Thymus (tissue), 11 donors: Measurements from ENCODE around the gene PRCP. TPM values are rescaled to one million over a fixed set of nuclear protein-coding genes. Genes with fewer than 3 reads are reported as not detected.

Experiments used
- DNase-seq, 9 donors: peaks; one replicate each; pipeline ENCODE4 v3.0.0-alpha.2; 2013; ENCODE audit warnings: low spot score in 9 of 9, low read depth in 6 of 9, missing footprints in 1 of 9
- H3K27ac ChIP-seq, 2 donors: one replicate each; pipeline ENCODE4 v1.5.1; 2013; ENCODE audit warnings: control low read depth in 1 of 2, low read depth in 1 of 2, low read length in 1 of 2, mild to moderate bottlenecking in 1 of 2, moderate library complexity in 1 of 2
- H3K27me3 ChIP-seq, 2 donors: one replicate each; pipeline ENCODE4 v1.5.1; 2013; ENCODE audit warnings: low read length in 1 of 2; ENCODE audit not compliant: control insufficient read depth in 2 of 2, insufficient read depth in 1 of 2
- H3K36me3 ChIP-seq, 2 donors: one replicate each; pipeline ENCODE4 v1.5.1; 2013; ENCODE audit warnings: low read length in 1 of 2, mild to moderate bottlenecking in 1 of 2, moderate library complexity in 1 of 2; ENCODE audit not compliant: control insufficient read depth in 2 of 2, insufficient read depth in 2 of 2
- H3K4me1 ChIP-seq, 2 donors: one replicate each; pipeline ENCODE4 v1.5.1; 2013; ENCODE audit warnings: low read length in 2 of 2; ENCODE audit not compliant: control insufficient read depth in 2 of 2, insufficient read depth in 2 of 2
- H3K4me3 ChIP-seq, 2 donors: one replicate each; pipeline ENCODE4 v1.5.1; 2013; ENCODE audit warnings: low read length in 2 of 2, control low read depth in 1 of 2, mild to moderate bottlenecking in 1 of 2
- H3K9me3 ChIP-seq, 2 donors: one replicate each; pipeline ENCODE4 v1.5.1; 2013; ENCODE audit warnings: low read length in 1 of 2, mild to moderate bottlenecking in 1 of 2; ENCODE audit not compliant: control insufficient read depth in 2 of 2, insufficient read depth in 1 of 2
- WGBS: extraction: QIAGEN DNeasy Blood & Tissue Kit; methylation state at CpG from one replicate; pipeline ENCODE4 v1.1.7; 2013; 5-methylcytosine and 5-hydroxymethylcytosine counted together
- polyA plus RNA-seq: library from polyadenylated mRNA; stranded (reverse); fragments of 200-250 nt; gene quantifications from one replicate; pipeline ENCODE4 v1.2.3, GENCODE V29; 2013
- total RNA-seq: library from RNA; stranded (reverse); fragments of 120-200 nt; gene quantifications from one replicate; pipeline ENCODE4 v1.2.4, GENCODE V29; 2013
- donor health status: healthy.

The PRCP gene
- total and polyA plus RNA-seq, 2 donors, result 38.4 to 51.7 TPM

DNA sequence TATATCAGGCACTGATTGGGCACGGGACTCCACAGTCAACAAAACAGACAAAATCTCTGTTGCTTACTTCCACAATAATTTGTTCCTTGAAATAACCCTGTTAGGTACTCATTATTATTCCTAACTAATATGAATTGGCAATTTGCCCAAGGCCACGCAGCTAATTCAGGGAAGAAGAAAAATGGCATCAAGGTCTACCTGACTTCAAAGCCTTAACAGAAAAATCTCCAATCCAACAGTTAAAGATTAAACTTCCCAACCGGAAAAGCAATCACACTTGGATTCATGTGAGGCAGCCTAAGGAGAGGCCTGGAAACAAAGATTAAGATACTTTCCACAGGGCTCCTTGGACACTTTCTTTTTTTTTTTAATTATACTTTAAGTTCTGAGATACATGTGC is 68.9 kb downstream of the PRCP start:
- no peaks in the 10 kb centered on the region for H3K27me3 ChIP-seq
- no peak overlapping the region for H3K27ac ChIP-seq
- WGBS, result 97% methylated on average over 3 of the region's 3 CpGs
- no peak for DNase-seq
- no peaks in the 10 kb centered on the region for H3K36me3 ChIP-seq
- H3K9me3 ChIP-seq, result no peaks in the 10 kb centered on the region
- no peak overlapping the region for H3K4me3 ChIP-seq
- no peaks in the 10 kb centered on the region for H3K4me1 ChIP-seq

GRCh38 chr11:82830746-82831145 is 69.5 kb downstream of the PRCP start:
- H3K27me3 ChIP-seq, result no peaks in the 10 kb centered on the region
- no peak overlapping the region for H3K4me3 ChIP-seq
- H3K4me1 ChIP-seq, result no peaks in the 10 kb centered on the region
- no peak for DNase-seq
- 99% methylated on average over 1 of the region's 1 CpG for WGBS
- H3K36me3 ChIP-seq, result no peaks in the 10 kb centered on the region
- no peaks in the 10 kb centered on the region for H3K9me3 ChIP-seq
- no peak overlapping the region for H3K27ac ChIP-seq

GRCh38 chr11:82829101-82829500 is 71.1 kb downstream of the PRCP start:
- no peaks in the 10 kb centered on the region for H3K36me3 ChIP-seq
- no peak overlapping the region for H3K27ac ChIP-seq
- no peaks in the 10 kb centered on the region for H3K4me1 ChIP-seq
- WGBS, result 88% methylated on average over 1 of the region's 1 CpG
- DNase-seq, result no peak
- H3K27me3 ChIP-seq, result no peaks in the 10 kb centered on the region
- H3K4me3 ChIP-seq, result no peak overlapping the region
- H3K9me3 ChIP-seq, result no peaks in the 10 kb centered on the region

DNA sequence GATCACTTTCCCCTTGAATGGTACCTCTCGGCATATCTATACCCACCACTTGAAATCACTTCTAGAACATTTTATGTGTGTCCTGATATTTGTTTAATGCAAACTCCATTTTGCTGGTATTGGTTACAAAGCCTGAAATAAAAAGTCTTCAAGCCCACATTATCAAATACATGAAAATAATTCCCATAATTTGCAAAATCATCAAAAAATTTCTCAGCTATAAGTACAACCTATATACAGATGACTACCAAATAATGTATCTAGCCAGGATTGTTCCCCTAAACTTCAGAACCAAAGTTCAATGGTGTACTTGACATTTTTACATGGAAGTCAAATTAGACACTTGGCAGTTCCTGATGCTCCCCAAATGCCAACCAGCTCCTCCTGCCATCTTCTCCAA is 71.8 kb downstream of the PRCP start:
- no peak overlapping the region for H3K27ac ChIP-seq
- no peaks in the 10 kb centered on the region for H3K27me3 ChIP-seq
- no peaks in the 10 kb centered on the region for H3K4me1 ChIP-seq
- 96% methylated on average over 1 of the region's 1 CpG for WGBS
- no peaks in the 10 kb centered on the region for H3K9me3 ChIP-seq
- H3K36me3 ChIP-seq, result no peaks in the 10 kb centered on the region
- H3K4me3 ChIP-seq, result no peak overlapping the region
- no peak for DNase-seq

- no peak overlapping the region for H3K4me3 ChIP-seq
- no peaks in the 10 kb centered on the region for H3K36me3 ChIP-seq
- H3K4me1 ChIP-seq, result no peaks in the 10 kb centered on the region
- no peaks in the 10 kb centered on the region for H3K9me3 ChIP-seq
- H3K27me3 ChIP-seq, result no peaks in the 10 kb centered on the region
- DNase-seq, result no peak
- H3K27ac ChIP-seq, result no peak overlapping the region
Observed at GRCh38 chr11:82826526-82826925, 73.7 kb downstream of the PRCP start.

DNA sequence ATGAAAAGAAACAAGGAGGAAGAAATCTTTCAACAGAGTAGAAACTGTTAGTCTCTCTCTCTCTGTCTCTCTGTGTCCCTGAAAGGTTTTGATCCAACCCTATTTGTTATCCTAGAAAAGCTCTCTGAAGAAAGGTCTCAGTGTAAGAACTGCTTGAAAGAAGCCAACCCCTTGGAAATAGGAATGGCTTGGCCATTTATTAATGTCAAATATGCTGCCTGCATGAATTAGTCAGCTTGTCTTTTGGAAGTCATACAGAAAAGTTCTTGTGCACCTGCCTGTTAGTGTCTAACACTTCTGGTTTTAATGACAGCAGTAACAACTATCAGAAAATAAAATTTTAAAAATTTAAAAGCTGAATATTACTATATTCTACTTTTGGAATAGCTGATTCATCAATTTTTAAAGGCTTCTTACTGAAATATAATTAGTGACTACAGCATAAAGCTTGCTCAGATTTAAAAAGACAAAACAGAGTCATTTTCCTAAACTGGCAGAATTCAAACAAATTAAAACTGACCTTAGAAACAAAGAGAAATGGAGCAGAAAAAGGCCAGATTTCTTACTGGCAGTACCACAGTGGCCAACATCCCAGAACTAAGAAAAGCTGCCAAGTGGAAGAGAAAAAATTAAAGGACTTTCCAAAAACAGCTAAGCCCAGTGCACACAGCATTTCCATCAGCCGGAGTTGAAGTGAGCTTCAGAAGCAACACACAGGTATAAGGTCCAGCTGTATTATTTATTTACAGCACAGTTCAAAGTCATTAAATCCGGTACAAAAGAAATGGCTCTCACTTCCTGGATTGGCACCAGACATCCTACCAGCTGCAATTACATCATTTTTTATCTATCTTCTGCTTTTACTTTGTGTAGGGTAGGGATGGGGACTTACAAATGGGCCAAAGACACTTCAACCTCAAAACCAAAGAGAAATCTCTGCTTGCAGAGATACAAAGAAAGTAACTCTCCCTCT is 76.3 kb downstream of the PRCP start:
- DNase-seq, result no peak
- no peaks in the 10 kb centered on the region for H3K9me3 ChIP-seq

GRCh38 chr11:82818409-82819043 is 81.7 kb downstream of the PRCP start:
- WGBS, result 89% methylated on average over 10 of the region's 10 CpGs
- H3K36me3 ChIP-seq, result no peaks in the 10 kb centered on the region
- no peak overlapping the region for H3K4me3 ChIP-seq
- no peaks in the 10 kb centered on the region for H3K4me1 ChIP-seq
- H3K27me3 ChIP-seq, result no peaks in the 10 kb centered on the region
- no peak for DNase-seq
- H3K9me3 ChIP-seq, result no peaks in the 10 kb centered on the region
- H3K27ac ChIP-seq, result no peak overlapping the region

More for the DNA sequence above, 76.3 kb downstream of the PRCP start:
- H3K4me1 ChIP-seq, result no peaks in the 10 kb centered on the region
- no peaks in the 10 kb centered on the region for H3K27me3 ChIP-seq
- no peak overlapping the region for H3K27ac ChIP-seq
- no peak overlapping the region for H3K4me3 ChIP-seq
- no peaks in the 10 kb centered on the region for H3K36me3 ChIP-seq
- WGBS, result 81% methylated on average over 2 of the region's 2 CpGs

DNA sequence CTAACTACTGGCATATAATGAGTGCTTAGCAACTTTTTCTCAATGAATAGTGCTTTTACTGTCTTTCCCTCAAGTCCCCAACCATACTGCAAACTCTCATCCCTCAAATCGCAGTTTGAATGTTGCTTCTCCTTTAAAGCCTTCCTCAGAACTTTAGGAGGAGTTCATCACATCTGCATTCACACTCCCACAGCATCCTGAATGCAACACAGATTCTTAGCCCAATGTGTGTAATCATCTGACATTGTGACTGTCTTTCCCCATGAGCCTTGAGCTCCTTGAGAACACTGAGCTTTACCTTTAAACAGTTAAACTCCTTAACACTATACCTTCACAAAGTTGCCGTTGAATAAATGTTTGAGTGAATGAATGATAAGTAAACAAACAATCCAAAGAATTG is 84.8 kb downstream of the PRCP start:
- 81% methylated on average over 2 of the region's 2 CpGs for WGBS
- no peak for DNase-seq
- H3K9me3 ChIP-seq, result no peaks in the 10 kb centered on the region
- H3K36me3 ChIP-seq, result no peaks in the 10 kb centered on the region
- H3K27me3 ChIP-seq, result no peaks in the 10 kb centered on the region
- no peaks in the 10 kb centered on the region for H3K4me1 ChIP-seq
- no peak overlapping the region for H3K27ac ChIP-seq
- H3K4me3 ChIP-seq, result no peak overlapping the region

DNA sequence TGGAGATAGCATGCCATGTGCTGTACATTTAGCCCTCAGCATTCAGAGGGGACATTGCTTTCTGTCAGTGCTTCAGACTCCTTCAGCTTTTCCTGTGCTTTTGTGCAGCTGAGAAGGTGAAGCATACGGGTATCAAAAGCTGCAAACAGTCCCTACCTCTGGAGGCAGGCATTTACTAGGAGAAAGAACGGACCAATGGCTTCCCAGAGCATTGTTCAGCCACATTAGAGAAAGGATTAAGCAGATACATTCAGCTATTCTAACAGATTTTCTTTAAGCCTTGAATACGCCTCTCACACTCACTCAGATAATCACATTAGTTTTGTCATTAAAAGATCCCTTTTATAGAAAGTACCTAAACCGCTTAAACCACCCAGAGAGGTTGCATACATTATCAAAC is 85.9 kb downstream of the PRCP start:
- no peak for DNase-seq
- Histone ChIP-seq H3K4me3 (no peak overlapping the region), H3K4me1 (no peaks in the 10 kb centered on the region)

More for the DNA sequence above, 85.9 kb downstream of the PRCP start:
- Histone ChIP-seq H3K36me3 (no peaks in the 10 kb centered on the region), H3K27me3 (no peaks in the 10 kb centered on the region), H3K9me3 (no peaks in the 10 kb centered on the region), H3K27ac (no peak overlapping the region)
- 91% methylated on average over 4 of the region's 4 CpGs for WGBS
